HepG2 (cell line): ENCODE data around the gene TAP1. TPM values are rescaled to one million over a fixed set of nuclear protein-coding genes. Genes with fewer than 3 reads are reported as not detected.

Source experiments
- ATF1 ChIP-seq: IDR thresholded peaks from 2 replicates; pipeline ENCODE4 v1.6.1; 2016; ENCODE audit warnings: mild to moderate bottlenecking, control low read depth
- FOXJ3 ChIP-seq: sonication (generic); formaldehyde crosslinking; IDR thresholded peaks from 2 replicates; pipeline ENCODE4 v1.4.0; 2020; ENCODE audit warnings: missing genetic modification reagents, mild to moderate bottlenecking, borderline replicate concordance
- HNRNPLL ChIP-seq: fragments of 200-400 bp; formaldehyde crosslinking; IDR thresholded peaks from 2 replicates; pipeline ENCODE4 v1.6.1; 2017; ENCODE audit warnings: mild to moderate bottlenecking, low read depth, low read length; ENCODE audit not compliant: poor library complexity, severe bottlenecking
- HNRNPUL1 ChIP-seq: fragments of 200-400 bp; formaldehyde crosslinking; IDR thresholded peaks from 2 replicates; pipeline ENCODE4 v1.6.1; 2017; ENCODE audit warnings: low read depth, mild to moderate bottlenecking, low read length, moderate library complexity
- IKZF4 ChIP-seq: sonication (generic); formaldehyde crosslinking; IDR thresholded peaks from 2 replicates; pipeline ENCODE4 v1.5.1; 2020; ENCODE audit warnings: borderline replicate concordance, mild to moderate bottlenecking, low read depth, missing genetic modification reagents; ENCODE audit errors: not compliant biosample characterization
- IRX3 ChIP-seq: sonication (generic); formaldehyde crosslinking; IDR thresholded peaks from 2 replicates; pipeline ENCODE4 v1.8.1; 2023; ENCODE audit warnings: mild to moderate bottlenecking, low read depth, missing genetic modification reagents, borderline replicate concordance
- KDM5B ChIP-seq: sonication (generic); formaldehyde crosslinking; IDR thresholded peaks from 2 replicates; pipeline ENCODE4 v1.4.0; 2020; ENCODE audit warnings: missing genetic modification reagents, mild to moderate bottlenecking, borderline replicate concordance
- MED1 ChIP-seq: sonication (generic); formaldehyde crosslinking; IDR thresholded peaks from 2 replicates; pipeline ENCODE4 v1.4.0; 2020; ENCODE audit warnings: missing genetic modification reagents
- NBN ChIP-seq: fragments of 450-650 bp; conservative IDR thresholded peaks from 2 replicates; pipeline ENCODE4 v1.6.1; 2017
- NFYC ChIP-seq: IDR thresholded peaks from 2 replicates; pipeline ENCODE4 v1.6.1; 2016; ENCODE audit warnings: missing genetic modification reagents, missing compliant biosample characterization
- PHF5A ChIP-seq: IDR thresholded peaks from one replicate; pipeline ENCODE4 v1.6.1; 2018; ENCODE audit warnings: low read depth, missing genetic modification reagents; ENCODE audit not compliant: unreplicated experiment
- RXRA ChIP-seq: sonication (generic); formaldehyde crosslinking; IDR thresholded peaks from 2 replicates; pipeline ENCODE4 v1.5.1; 2020; ENCODE audit warnings: missing genetic modification reagents
- SALL1 ChIP-seq: sonication (generic); formaldehyde crosslinking; IDR thresholded peaks from 2 replicates; pipeline ENCODE4 v1.8.0; 2022; ENCODE audit warnings: mild to moderate bottlenecking, missing genetic modification reagents
- ZFY ChIP-seq: sonication (generic); formaldehyde crosslinking; IDR thresholded peaks from 2 replicates; pipeline ENCODE4 v1.4.0; 2020; ENCODE audit warnings: missing genetic modification reagents
- ZKSCAN1 ChIP-seq: fragments of 150-350 bp; IDR thresholded peaks from 2 replicates; pipeline ENCODE4 v1.6.1; 2014; ENCODE audit warnings: low read length
- ZKSCAN8 ChIP-seq: IDR thresholded peaks from 2 replicates; pipeline ENCODE4 v1.6.1; 2016; ENCODE audit warnings: borderline replicate concordance, missing genetic modification reagents, missing compliant biosample characterization
- ZNF136 ChIP-seq: sonication (generic); formaldehyde crosslinking; IDR thresholded peaks from 2 replicates; pipeline ENCODE4 v1.8.1; 2022; ENCODE audit warnings: low read depth, mild to moderate bottlenecking, moderate library complexity, missing genetic modification reagents
- ZNF292 ChIP-seq: sonication (generic); formaldehyde crosslinking; IDR thresholded peaks from 2 replicates; pipeline ENCODE4 v1.8.1; 2022; ENCODE audit warnings: mild to moderate bottlenecking, low read depth, missing genetic modification reagents, borderline replicate concordance
- ZNF350 ChIP-seq: sonication (generic); formaldehyde crosslinking; IDR thresholded peaks from 2 replicates; pipeline ENCODE4 v1.4.0; 2020; ENCODE audit warnings: mild to moderate bottlenecking, low read depth, missing genetic modification reagents, borderline replicate concordance
- ZNF605 ChIP-seq: sonication (generic); formaldehyde crosslinking; IDR thresholded peaks from 2 replicates; pipeline ENCODE4 v1.8.0; 2022; ENCODE audit warnings: mild to moderate bottlenecking, missing genetic modification reagents
- ZNF772 ChIP-seq: sonication (generic); formaldehyde crosslinking; IDR thresholded peaks from 2 replicates; pipeline ENCODE4 v1.5.0; 2020; ENCODE audit warnings: mild to moderate bottlenecking, missing genetic modification reagents
- ZSCAN25 ChIP-seq: sonication (generic); formaldehyde crosslinking; IDR thresholded peaks from 2 replicates; pipeline ENCODE4 v1.8.0; 2022; ENCODE audit warnings: mild to moderate bottlenecking, missing genetic modification reagents
- ZSCAN29 ChIP-seq: sonication (generic); formaldehyde crosslinking; conservative IDR thresholded peaks from 2 replicates; pipeline ENCODE4 v1.4.0; 2020; ENCODE audit warnings: mild to moderate bottlenecking, missing genetic modification reagents
- polyA plus RNA-seq, 8 experiments: library from polyadenylated mRNA; depleted of rRNA in 3 of 8; stranded (reverse) in 7 of 8; unstranded in 1 of 8; fragments of >200 nt; fragmentation: Illumina TruSeq in 4 of 8; extraction: Trizol in 4 of 8; gene quantifications; 2 replicates each; pipeline versions ENCODE4 v1.2.1 to v1.2.3, GENCODE V29; 2011 to 2016; ENCODE audit warnings: low read depth in 4 of 8, missing spikeins in 1 of 8, mixed read lengths in 1 of 8; ENCODE audit not compliant: insufficient read depth in 1 of 8
- total RNA-seq, 5 experiments: library from RNA; depleted of rRNA; stranded (reverse); fragments of >200 nt; fragmentation: Illumina TruSeq; extraction: Trizol; gene quantifications; 2 replicates each; pipeline ENCODE4 v1.2.3, GENCODE V29; 2016; ENCODE audit warnings: low read depth in 1 of 5
- TF ChIP-seq, protein P1 (sequence below): sonication (generic); formaldehyde crosslinking; IDR thresholded peaks from 2 replicates; pipeline ENCODE4 v1.5.1; 2020; ENCODE audit warnings: mild to moderate bottlenecking, moderate library complexity, missing genetic modification reagents
- TF ChIP-seq, protein P2 (sequence below): IDR thresholded peaks from 2 replicates; pipeline ENCODE4 v1.6.1; 2016; ENCODE audit warnings: missing genetic modification reagents, missing compliant biosample characterization
- TF ChIP-seq, protein P3 (sequence below): sonication (generic); formaldehyde crosslinking; IDR thresholded peaks from 2 replicates; pipeline ENCODE4 v1.4.0; 2020; ENCODE audit warnings: mild to moderate bottlenecking, missing genetic modification reagents

Gene TAP1
- total and polyA plus RNA-seq, 2 of the 13 experiments (the other 11 are each of a cell fraction or from before 2014, with no cell fraction given), result 31.2 to 52.2 TPM

DNA sequence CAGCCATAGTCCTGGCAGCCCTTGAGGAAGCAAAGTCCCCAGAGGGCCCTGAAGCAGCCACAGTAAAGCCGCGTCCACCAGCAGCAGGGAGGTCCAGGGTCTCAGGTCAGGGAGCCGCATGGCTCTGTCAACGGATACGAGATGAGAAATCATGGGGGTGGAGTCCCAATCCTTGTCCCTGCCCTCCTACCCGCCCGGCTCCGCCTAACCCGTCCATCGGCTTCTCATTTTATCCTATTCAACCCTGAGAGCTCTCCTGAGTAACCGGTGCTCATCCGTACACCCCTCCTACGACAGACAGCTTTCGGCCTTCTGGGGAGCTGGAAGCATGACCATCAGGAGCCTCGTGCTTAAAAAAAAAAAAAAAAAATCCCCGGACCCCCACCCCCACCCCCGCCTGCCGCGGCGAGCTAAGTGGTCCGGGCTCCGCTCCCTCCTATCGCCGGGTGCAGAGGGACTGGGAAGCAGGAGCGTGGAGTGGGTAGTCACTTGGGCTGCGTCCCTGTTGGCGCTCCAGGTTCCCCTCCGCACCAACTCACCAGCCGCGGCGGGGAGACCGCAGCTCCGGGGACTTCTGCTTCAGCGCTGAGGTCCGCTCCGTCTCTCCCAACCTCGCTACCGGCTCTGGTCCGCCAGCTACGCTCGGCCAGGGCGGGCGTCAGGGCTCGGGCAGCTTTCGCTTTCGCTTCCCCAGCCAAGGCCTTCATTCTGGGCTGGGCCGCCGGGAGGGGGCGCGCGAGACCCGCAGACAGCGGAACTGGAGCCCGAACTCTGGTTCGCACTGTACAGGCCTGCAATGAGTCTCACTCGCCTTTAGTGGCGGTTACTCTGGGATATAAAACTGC lies 15.2 kb downstream of the TAP1 start, which contains the start of gene TAP2 (continued):
- TF ChIP-seq KDM5B (CRISPR knock-in tag) (peak; percentile 89), IRX3 (CRISPR knock-in tag) (no peak), RXRA (CRISPR knock-in tag) (0 out of 2 replicates have a peak, but pooled peaks have one; percentile 19), PHF5A (CRISPR knock-in tag) (peak; percentile 94), ZNF292 (CRISPR knock-in tag) (peak; percentile 67; the same call in 1 of the 2 replicates), MED1 (CRISPR knock-in tag) (peak; percentile 70; the same call in 1 of the 2 replicates), SALL1 (CRISPR knock-in tag) (peak; percentile 94), ZKSCAN1 (no peak; the same call in 1 of the 2 replicates), HNRNPLL (peak; percentile 95), ZSCAN25 (peak; percentile 69; the same call in 1 of the 2 replicates), ZSCAN29 (peak; percentile 78; the same call in 1 of the 2 replicates), ZNF772 (CRISPR knock-in tag) (peak; percentile 42; the same call in 1 of the 2 replicates), FOXJ3 (CRISPR knock-in tag) (peak; percentile 81; the same call in 1 of the 2 replicates), IKZF4 (CRISPR knock-in tag) (peak; percentile 27), NBN (no peak), ZNF350 (no peak; the same call in none of the 2 replicates), HNRNPUL1 (no peak), ATF1 (CRISPR knock-in tag) (no peak), ZKSCAN8 (CRISPR knock-in tag) (peak; percentile 82; the same call in 1 of the 2 replicates), ZNF605 (CRISPR knock-in tag) (0 out of 2 replicates have a peak, but pooled peaks have one; percentile 41), ZNF136 (CRISPR knock-in tag) (peak; percentile 82; the same call in 1 of the 2 replicates), NFYC (peak; percentile 16; the same call in 1 of the 2 replicates), ZFY (CRISPR knock-in tag) (peak; percentile 91)
- TF ChIP-seq, protein P1, sequence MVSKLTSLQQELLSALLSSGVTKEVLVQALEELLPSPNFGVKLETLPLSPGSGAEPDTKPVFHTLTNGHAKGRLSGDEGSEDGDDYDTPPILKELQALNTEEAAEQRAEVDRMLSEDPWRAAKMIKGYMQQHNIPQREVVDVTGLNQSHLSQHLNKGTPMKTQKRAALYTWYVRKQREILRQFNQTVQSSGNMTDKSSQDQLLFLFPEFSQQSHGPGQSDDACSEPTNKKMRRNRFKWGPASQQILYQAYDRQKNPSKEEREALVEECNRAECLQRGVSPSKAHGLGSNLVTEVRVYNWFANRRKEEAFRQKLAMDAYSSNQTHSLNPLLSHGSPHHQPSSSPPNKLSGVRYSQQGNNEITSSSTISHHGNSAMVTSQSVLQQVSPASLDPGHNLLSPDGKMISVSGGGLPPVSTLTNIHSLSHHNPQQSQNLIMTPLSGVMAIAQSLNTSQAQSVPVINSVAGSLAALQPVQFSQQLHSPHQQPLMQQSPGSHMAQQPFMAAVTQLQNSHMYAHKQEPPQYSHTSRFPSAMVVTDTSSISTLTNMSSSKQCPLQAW (CRISPR knock-in tag), result peak; percentile 89
- TF ChIP-seq, protein P2, sequence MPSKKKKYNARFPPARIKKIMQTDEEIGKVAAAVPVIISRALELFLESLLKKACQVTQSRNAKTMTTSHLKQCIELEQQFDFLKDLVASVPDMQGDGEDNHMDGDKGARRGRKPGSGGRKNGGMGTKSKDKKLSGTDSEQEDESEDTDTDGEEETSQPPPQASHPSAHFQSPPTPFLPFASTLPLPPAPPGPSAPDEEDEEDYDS (CRISPR knock-in tag), result peak; percentile 67; the same call in 1 of the 2 replicates
- TF ChIP-seq, protein P3, sequence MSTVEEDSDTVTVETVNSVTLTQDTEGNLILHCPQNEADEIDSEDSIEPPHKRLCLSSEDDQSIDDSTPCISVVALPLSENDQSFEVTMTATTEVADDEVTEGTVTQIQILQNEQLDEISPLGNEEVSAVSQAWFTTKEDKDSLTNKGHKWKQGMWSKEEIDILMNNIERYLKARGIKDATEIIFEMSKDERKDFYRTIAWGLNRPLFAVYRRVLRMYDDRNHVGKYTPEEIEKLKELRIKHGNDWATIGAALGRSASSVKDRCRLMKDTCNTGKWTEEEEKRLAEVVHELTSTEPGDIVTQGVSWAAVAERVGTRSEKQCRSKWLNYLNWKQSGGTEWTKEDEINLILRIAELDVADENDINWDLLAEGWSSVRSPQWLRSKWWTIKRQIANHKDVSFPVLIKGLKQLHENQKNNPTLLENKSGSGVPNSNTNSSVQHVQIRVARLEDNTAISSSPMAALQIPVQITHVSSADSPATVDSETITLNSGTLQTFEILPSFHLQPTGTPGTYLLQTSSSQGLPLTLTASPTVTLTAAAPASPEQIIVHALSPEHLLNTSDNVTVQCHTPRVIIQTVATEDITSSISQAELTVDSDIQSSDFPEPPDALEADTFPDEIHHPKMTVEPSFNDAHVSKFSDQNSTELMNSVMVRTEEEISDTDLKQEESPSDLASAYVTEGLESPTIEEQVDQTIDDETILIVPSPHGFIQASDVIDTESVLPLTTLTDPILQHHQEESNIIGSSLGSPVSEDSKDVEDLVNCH (CRISPR knock-in tag), result no peak
